ENCODE data around the gene ITGB7. TPM values are rescaled to one million over a fixed set of nuclear protein-coding genes. Genes with fewer than 3 reads are reported as not detected.
A peak's percentile ranks its signal among the peaks of the same experiment; 100 is the strongest.

The ITGB7 gene
- total RNA-seq, 2 experiments from 2014 or later: 166 to 180 TPM

- Mint-ChIP-seq H3K4me1 (ENCODE audit: low read depth) (peaks cover 52% of the 10 kb centered on the region), H3K4me3 (peak overlapping the region; percentile 99), H3K27ac (peak overlapping the region; percentile 93), H3K9me3 (no peaks in the 10 kb centered on the region), H3K36me3 (ENCODE audit: low read depth) (peaks cover 16% of the 10 kb centered on the region), H3K27me3 (no peaks in the 10 kb centered on the region)
- DNase-seq: peak; percentile 43 to 87 (median 65)
- peak overlapping the region; percentile 89 for H3K4me3 ChIP-seq (ENCODE audit: low read length)
- ChIA-PET POLR2A (interaction anchor here (0.7 to 3.8 kb wide), 9 partner anchors 16 to 50 kb away, joined by 3 to 26 read pairs (median 6); partner anchors contain the start of genes ESPL1, ITGB7 and PFDN5), CTCF (interaction anchor here (0.6 to 3.9 kb wide), 19 partner anchors 9 to 93 kb away, joined by 3 to 68 read pairs (median 4); partner anchors contain the start of genes ESPL1, PFDN5 and ZNF740)
- H3K27ac ChIP-seq (ENCODE audit: low read depth in 1 of 2, low read length in 2 of 2): peak overlapping the region; percentile 50 to 74
- ATAC-seq (ENCODE audit: poor library complexity): peak; percentile 86
- no peaks in the 10 kb centered on the region for H3K27me3 ChIP-seq (ENCODE audit: control insufficient read depth in 1 of 2, insufficient read depth in 2 of 2, low read length in 2 of 2)
- peak; percentile 57 for TF ChIP-seq CTCF (IDR thresholded peaks at IDR 0.05)
- H3K36me3 ChIP-seq (ENCODE audit: insufficient read depth, low read length): peaks cover 20% of the 10 kb centered on the region
- no peaks in the 10 kb centered on the region for H3K9me3 ChIP-seq (ENCODE audit: control insufficient read depth in 1 of 2, insufficient read depth in 1 of 2, low read length in 2 of 2)
- peaks cover 51% of the 10 kb centered on the region for H3K4me1 ChIP-seq (ENCODE audit: insufficient read depth, low read length)
- intact Hi-C loops (cut with DNase I, micrococcal nuclease): loop anchor here (1.0 to 5.0 kb wide), 4 partner anchors 16 to 38 kb away; partner anchors contain the start of gene ESPL1 (in 1 of the 2)
Measured at GRCh38 chr12:53251477-53252348, 44.7 kb upstream of the ITGB7 start.

- no peaks in the 10 kb centered on the region for H3K9me3 Mint-ChIP-seq
- intact Hi-C loops (cut with DNase I, micrococcal nuclease): no loop called here
- H3K27ac Mint-ChIP-seq: no peak overlapping the region
- H3K27me3 Mint-ChIP-seq: no peaks in the 10 kb centered on the region
- ATAC-seq (ENCODE audit: poor library complexity): no peak
- H3K27me3 ChIP-seq (ENCODE audit: control insufficient read depth in 1 of 2, insufficient read depth in 2 of 2, low read length in 2 of 2): no peaks in the 10 kb centered on the region
- DNase-seq: no peak
- H3K36me3 Mint-ChIP-seq (ENCODE audit: low read depth): no peaks in the 10 kb centered on the region
- peaks cover 6% of the 10 kb centered on the region for H3K4me1 ChIP-seq (ENCODE audit: insufficient read depth, low read length)
- H3K9me3 ChIP-seq (ENCODE audit: control insufficient read depth in 1 of 2, insufficient read depth in 1 of 2, low read length in 2 of 2): no peaks in the 10 kb centered on the region
- no peak overlapping the region for H3K4me3 Mint-ChIP-seq
- CTCF ChIA-PET: interaction anchor here (0.6 to 1.4 kb wide), 3 partner anchors 32 to 177 kb away, joined by 3 to 6 read pairs (median 4); no protein-coding TSS in a partner anchor
- H3K4me3 ChIP-seq (ENCODE audit: low read length): no peak overlapping the region
- POLR2A ChIA-PET: no interaction called here
- H3K36me3 ChIP-seq (ENCODE audit: insufficient read depth, low read length): no peaks in the 10 kb centered on the region
- TF ChIP-seq CTCF (IDR thresholded peaks at IDR 0.05): no peak
- H3K4me1 Mint-ChIP-seq (ENCODE audit: low read depth): peaks cover 5% of the 10 kb centered on the region
- H3K27ac ChIP-seq (ENCODE audit: low read depth in 1 of 2, low read length in 2 of 2): no peak overlapping the region
Measured at GRCh38 chr12:53245286-53245685, 38.2 kb upstream of the ITGB7 start.

- Mint-ChIP-seq H3K27me3 (no peaks in the 10 kb centered on the region), H3K36me3 (ENCODE audit: low read depth) (no peaks in the 10 kb centered on the region), H3K9me3 (no peaks in the 10 kb centered on the region), H3K4me3 (no peak overlapping the region), H3K4me1 (ENCODE audit: low read depth) (peaks cover 5% of the 10 kb centered on the region), H3K27ac (no peak overlapping the region)
- TF ChIP-seq CTCF (IDR thresholded peaks at IDR 0.05): no peak
- no peaks in the 10 kb centered on the region for H3K9me3 ChIP-seq (ENCODE audit: control insufficient read depth in 1 of 2, insufficient read depth in 1 of 2, low read length in 2 of 2)
- no peaks in the 10 kb centered on the region for H3K27me3 ChIP-seq (ENCODE audit: control insufficient read depth in 1 of 2, insufficient read depth in 2 of 2, low read length in 2 of 2)
- no peak overlapping the region for H3K4me3 ChIP-seq (ENCODE audit: low read length)
- peaks cover 8% of the 10 kb centered on the region for H3K4me1 ChIP-seq (ENCODE audit: insufficient read depth, low read length)
- H3K27ac ChIP-seq (ENCODE audit: low read depth in 1 of 2, low read length in 2 of 2): no peak overlapping the region
- CTCF ChIA-PET: interaction anchor here (1.4 kb wide), 1 partner anchor 33 kb away, joined by 4 read pairs; no protein-coding TSS in a partner anchor
- POLR2A ChIA-PET: interaction anchor here (0.9 to 1.1 kb wide), 2 partner anchors 30 to 63 kb away, joined by 3 read pairs; partner anchors contain the start of genes CSAD and ZNF740
- intact Hi-C loops (cut with DNase I, micrococcal nuclease): no loop called here
- ATAC-seq (ENCODE audit: poor library complexity) (no peak), DNase-seq (no peak)
- no peaks in the 10 kb centered on the region for H3K36me3 ChIP-seq (ENCODE audit: insufficient read depth, low read length)
Measured at GRCh38 chr12:53244337-53244736, 37.3 kb upstream of the ITGB7 start.

Data from CD4-positive, alpha-beta T cell (primary cell).